ENCODE measurements around the gene CHD3.
A peak's percentile ranks its signal among the peaks of the same experiment; 100 is the strongest.

Gene CHD3

GRCh38 chr17:7867881-7868329 is 20.7 kb upstream of the CHD3 start:
- TF ChIP-seq POLR2A (IDR thresholded peaks at IDR 0.05; ENCODE audit: low read length) (no peak), GATA1 (IDR thresholded peaks at IDR 0.05; ENCODE audit: low read depth, low read length) (no peak)

GRCh38 chr17:7873051-7873450 is 15.5 kb upstream of the CHD3 start:
- no peak for DNase-seq
- no peak for TF ChIP-seq GATA1 (IDR thresholded peaks at IDR 0.05; ENCODE audit: low read depth, low read length)

More at GRCh38 chr17:7867881-7868329, 20.7 kb upstream of the CHD3 start:
- no peak for DNase-seq

GRCh38 chr17:7875804-7876370 is 12.7 kb upstream of the CHD3 start:
- TF ChIP-seq GATA1 (IDR thresholded peaks at IDR 0.05; ENCODE audit: low read depth, low read length), result no peak
- no peak for TF ChIP-seq POLR2A (IDR thresholded peaks at IDR 0.05; ENCODE audit: low read length)
- no peak for DNase-seq

GRCh38 chr17:7878234-7878633 is 10.4 kb upstream of the CHD3 start:
- TF ChIP-seq POLR2A (IDR thresholded peaks at IDR 0.05; ENCODE audit: low read length) (no peak), GATA1 (IDR thresholded peaks at IDR 0.05; ENCODE audit: low read depth, low read length) (no peak)
- no peak for DNase-seq

- DNase-seq, result peak in 1 of 2 experiments; percentile 6
- TF ChIP-seq POLR2A (IDR thresholded peaks at IDR 0.05; ENCODE audit: low read length) (no peak), GATA1 (IDR thresholded peaks at IDR 0.05; ENCODE audit: low read depth, low read length) (no peak)
Measured at GRCh38 chr17:7880076-7880868, 8.3 kb upstream of the CHD3 start.

- no peak for TF ChIP-seq POLR2A (IDR thresholded peaks at IDR 0.05; ENCODE audit: low read length)
- TF ChIP-seq GATA1 (IDR thresholded peaks at IDR 0.05; ENCODE audit: low read depth, low read length), result no peak
- peak; percentile 23 to 42 for DNase-seq
Measured at GRCh38 chr17:7881276-7882054, 7.1 kb upstream of the CHD3 start.

- no peak for DNase-seq
- TF ChIP-seq GATA1 (IDR thresholded peaks at IDR 0.05; ENCODE audit: low read depth, low read length) (no peak), POLR2A (IDR thresholded peaks at IDR 0.05; ENCODE audit: low read length) (no peak)
Measured at GRCh38 chr17:7882068-7882467, 6.5 kb upstream of the CHD3 start.

GRCh38 chr17:7882629-7883028 is 6.0 kb upstream of the CHD3 start:
- no peak for DNase-seq
- TF ChIP-seq GATA1 (IDR thresholded peaks at IDR 0.05; ENCODE audit: low read depth, low read length), result no peak
- no peak for TF ChIP-seq POLR2A (IDR thresholded peaks at IDR 0.05; ENCODE audit: low read length)

GRCh38 chr17:7883781-7884386 is 4.7 kb upstream of the CHD3 start:
- DNase-seq, result peak; percentile 31 to 41

GRCh38 chr17:7884581-7885366 is 3.8 kb upstream of the CHD3 start:
- DNase-seq, result peak; percentile 41 to 58
- no peak for TF ChIP-seq POLR2A (IDR thresholded peaks at IDR 0.05; ENCODE audit: low read length)
- no peak for TF ChIP-seq GATA1 (IDR thresholded peaks at IDR 0.05; ENCODE audit: low read depth, low read length)

More at GRCh38 chr17:7883781-7884386, 4.7 kb upstream of the CHD3 start:
- TF ChIP-seq POLR2A (IDR thresholded peaks at IDR 0.05; ENCODE audit: low read length) (no peak), GATA1 (IDR thresholded peaks at IDR 0.05; ENCODE audit: low read depth, low read length) (no peak)

- no peak for TF ChIP-seq GATA1 (IDR thresholded peaks at IDR 0.05; ENCODE audit: low read depth, low read length)
- TF ChIP-seq POLR2A (IDR thresholded peaks at IDR 0.05; ENCODE audit: low read length), result peak; percentile 24
- peak; percentile 64 to 67 for DNase-seq
Measured at GRCh38 chr17:7885367-7886226, 3.0 kb upstream of the CHD3 start.
